Heart left ventricle (tissue), 13 donors: Measurements from ENCODE around the gene USP40.
"Not testable (repeated sequence)": the region's sequence is repeated elsewhere in the genome, so short reads cannot be mapped to it uniquely, and the experiment has no call there.

Experiments
- CTCF ChIP-seq, 12 donors: fragments of 200-600 bp; sonication (generic) in 4 of 12; IDR thresholded peaks; one replicate each; pipeline versions ENCODE4 v1.5.0 to v1.8.0; 2018 to 2022; ENCODE audit warnings: antibody characterized with exemption in 12 of 12, mild to moderate bottlenecking in 5 of 12
- POLR2A ChIP-seq, 2 donors: fragments of 450-650 bp; IDR thresholded peaks; one replicate each; pipeline ENCODE4 v1.6.1; 2017; ENCODE audit warnings: antibody characterized with exemption in 2 of 2, mild to moderate bottlenecking in 2 of 2, moderate library complexity in 2 of 2
- donor health status: ischemic (EF 13 %, LVEDD 7.1; RV severe dilation, severe dysfunction).
- donor health status: DM: no; HTN: yes; CAD: no.
- donor health status: DM: no; HTN: no; CAD: no.
- donor health status: ischemic (EF 25% LVEDD 6.9; RV normal size, moderate dysfunction).
- donor health status: ischemic (EF 25% LVEDD 5.7; RV mildly dilated, moderate dysfunction).
- donor health status: ischemic (EF 35%, LVEDD 5.7; RV mildly dilated, moderate dysfunction).
- donor health status: nonischemic (EF 11% LVEDD 7.7; RV severe dilation, severe dysfunction).
- donor health status: DM: yes; HTN: yes; CAD: no.
- donor health status: PGD.
- donor health status: ischemic (EF 29% LVEDD 5.4; RV normal size, mild dysfunction).
- donor health status: nonischemic (EF 23%, LVEDD 6.1; RV moderate dilation, normal function).

- not testable (repeated sequence) for TF ChIP-seq CTCF, POLR2A (IDR thresholded peaks at IDR 0.05)
Observed at GRCh38 chr2:233583217-233583965, 16.8 kb upstream of the USP40 start.
